NCI-H2196 (cell line): ENCODE results near the gene GRIN2A.

ENCODE experiments used
- DNase-seq: peaks from one replicate; lab custom pipeline; 2025; ENCODE audit not compliant: unreplicated experiment; lab: John Stamatoyannopoulos, UW

The GRIN2A gene

DNA sequence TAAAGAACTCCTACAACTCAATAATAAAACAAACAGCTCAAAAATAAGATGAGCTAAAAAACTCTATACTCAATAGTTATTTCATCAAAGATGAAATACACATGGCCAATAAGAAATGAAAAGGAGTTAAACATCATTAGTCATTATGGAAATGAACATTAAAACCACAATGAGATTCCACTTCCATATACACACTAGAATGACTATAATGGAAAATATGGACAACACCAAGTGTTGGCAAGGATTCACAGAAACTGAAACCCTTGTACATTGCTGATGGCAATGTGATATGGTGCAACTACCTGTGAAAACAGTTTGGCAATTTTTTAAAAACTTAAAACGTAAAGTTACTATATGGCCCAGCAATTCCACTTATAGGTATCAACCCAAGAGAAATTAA is 91.4 kb downstream of the GRIN2A start:
- no peak for DNase-seq

DNA sequence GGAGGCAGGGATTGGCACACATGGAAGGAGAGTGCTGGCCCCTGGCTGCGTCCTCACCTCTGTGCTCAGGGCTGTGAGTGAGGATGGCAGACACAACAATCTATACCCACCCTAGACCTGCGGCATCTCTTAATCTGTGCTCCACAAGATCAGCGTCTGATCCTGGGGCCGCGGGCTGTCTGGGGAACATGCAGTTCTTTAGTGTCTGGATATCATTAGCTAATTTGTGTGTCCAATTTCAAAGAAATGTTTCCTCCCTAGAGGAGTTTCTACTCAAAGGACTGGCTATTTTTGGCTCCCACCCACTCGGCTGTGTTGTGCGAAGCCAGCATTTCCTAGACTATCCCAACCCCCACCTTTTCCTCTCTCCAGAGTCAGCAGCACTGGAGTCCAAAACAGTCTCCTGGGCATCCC is 93.8 kb downstream of the GRIN2A start:
- no peak for DNase-seq

DNA sequence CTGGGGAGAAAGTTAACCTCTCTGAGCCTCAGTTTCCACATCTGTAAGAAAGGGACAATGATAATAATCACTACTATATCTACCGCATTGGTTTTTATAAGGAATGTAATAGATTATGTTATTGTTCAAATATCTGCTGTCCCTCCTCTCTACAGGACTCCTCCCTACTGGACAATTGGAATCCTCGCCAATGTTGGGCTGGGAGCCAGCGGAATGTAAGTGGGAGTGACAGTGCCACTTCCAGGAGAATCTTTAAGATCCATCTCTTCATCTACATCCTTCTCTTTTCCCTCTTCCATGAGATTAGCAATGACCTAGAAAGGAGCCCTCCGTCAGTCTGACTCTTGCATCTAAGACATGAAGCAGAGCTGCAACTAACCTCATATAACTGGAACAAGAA is 95.1 kb downstream of the GRIN2A start:
- no peak for DNase-seq

DNA sequence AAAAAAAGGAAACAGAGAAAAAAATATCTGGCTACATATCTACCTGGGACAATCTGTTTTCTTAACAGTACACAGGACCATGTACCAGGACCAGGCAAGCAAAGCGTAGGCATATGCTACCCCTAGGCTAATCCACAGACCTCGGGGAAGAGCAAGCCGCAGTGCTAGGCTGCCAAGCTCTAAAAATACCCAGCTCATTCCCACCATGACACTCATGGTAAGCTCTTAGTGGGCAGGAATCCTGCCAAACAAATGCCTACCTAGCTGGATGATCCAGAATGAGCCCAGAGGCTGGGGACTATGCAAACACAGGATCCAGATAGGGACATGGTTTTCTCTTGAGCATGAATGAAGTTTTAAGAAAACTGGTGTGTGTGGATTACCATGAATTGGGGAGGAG is 95.6 kb downstream of the GRIN2A start:
- DNase-seq: no peak

DNA sequence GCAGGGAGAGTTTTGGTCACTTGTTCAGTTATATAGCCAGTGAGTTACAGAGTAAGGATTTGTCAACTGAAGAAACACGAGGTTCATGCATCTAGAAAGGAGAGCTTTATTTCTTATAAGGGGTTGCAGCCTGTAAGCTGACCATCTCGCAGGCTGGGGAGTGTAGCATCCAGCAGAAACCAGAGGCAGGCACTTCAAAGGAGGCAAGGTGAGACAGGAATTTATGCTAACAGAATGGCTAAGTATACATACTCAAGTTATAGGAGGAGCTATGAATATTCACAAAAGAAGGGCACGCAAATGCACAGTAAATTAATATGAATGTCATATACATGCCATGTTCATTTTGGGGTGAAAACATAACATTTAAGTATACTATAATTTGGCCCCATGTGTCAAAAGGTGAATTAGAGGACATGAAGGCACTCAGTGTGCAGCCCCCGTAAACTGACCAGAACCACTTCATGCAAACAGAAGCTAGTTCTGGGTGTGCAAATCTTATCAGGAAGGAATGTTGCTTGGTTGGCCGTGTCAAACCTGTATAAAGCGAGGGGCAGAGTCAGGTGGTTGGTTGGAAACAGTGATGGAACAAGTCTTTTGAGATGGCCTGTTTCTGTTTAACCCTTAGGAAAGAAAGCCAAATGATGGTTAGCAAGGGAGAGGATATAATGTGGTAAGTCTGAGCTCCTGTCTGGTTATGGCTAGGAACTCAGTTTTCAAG is 97.0 kb downstream of the GRIN2A start:
- DNase-seq: no peak

DNA sequence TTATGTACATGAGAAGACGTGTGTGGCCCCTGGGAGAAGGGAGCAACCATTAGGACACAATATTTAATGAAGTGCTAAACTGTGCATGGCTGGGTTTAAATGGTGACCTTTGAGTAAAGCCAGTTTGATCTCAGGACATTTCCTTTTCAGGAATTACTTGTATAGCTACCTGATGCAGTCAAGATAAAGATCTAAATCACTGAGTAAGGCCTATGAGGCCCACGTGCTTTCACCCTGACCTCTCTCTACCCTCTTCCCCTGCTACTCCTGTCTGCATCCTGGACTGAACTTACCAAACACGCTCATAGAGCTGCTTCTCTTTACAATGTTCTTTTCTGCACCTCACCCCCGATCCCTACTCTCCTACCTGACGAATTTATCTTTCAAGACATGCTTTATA is 98.9 kb downstream of the GRIN2A start:
- DNase-seq: no peak

DNA sequence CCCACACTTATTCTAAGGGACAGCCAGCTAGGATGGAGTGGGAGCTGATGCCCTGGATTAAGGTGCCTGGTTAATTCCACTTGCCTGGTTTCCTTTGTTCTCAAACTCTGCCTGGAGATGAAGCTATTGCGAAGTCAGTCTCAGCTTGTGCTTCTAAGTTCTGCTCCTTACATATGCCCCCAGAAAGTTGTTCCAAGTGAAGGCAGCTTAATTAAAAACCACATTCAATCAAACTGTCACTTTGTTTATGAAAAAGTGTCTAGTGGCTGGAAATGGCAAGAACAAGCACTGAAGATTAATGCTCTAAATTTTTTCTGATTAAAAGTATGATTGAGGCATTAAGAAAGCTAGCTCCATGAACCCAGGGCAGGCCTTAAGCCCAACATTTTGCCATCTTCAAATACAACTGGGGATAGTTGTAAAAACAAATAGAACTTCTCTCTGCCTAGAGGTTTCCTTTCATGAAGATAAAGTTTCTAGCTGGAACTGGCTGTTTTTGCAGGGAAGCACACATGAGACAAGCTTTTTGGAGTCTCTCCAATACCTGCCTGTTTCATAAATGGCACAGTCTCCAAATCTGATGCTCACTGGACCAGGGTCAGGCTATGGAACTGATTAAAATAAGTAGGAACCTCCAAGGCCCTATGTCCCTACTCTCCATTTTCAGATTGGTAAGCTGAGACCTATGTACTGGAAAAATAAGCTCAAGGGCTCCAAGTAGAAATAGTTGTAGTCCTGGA is 100.9 kb downstream of the GRIN2A start:
- DNase-seq: no peak

DNA sequence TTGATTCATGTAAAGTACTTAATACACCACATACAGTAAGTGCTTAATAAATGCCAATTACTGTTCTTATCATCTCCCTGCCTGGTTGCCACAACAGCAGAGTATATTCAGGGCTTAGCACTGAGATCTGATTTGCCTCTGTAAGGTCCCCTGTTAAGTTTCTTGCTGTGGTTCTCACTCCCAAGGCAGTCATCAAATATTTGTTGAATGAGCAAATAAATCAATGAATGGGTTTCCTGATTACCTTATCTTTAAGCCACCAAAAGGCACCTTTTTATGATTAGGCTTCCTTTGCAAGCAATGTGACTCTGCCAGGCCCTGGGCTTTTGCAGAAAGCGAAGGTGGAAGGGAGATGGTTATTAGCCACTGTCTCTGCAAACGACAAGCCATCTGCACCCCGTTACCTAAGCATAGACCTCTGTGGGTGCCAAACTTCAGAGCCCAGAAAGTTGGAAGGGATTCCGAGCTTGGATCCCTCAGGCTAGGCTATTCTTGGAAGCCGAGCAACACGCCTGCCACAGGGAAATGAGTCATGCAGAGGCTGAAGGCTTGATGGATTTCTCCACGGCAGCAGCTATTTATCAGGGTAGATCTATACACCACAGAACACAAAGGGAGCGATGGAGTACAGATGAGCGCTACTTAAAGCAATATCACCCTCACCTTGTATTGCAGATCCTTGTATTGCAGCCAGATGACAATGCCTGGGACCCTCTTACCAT is 102.0 kb downstream of the GRIN2A start:
- no peak for DNase-seq

DNA sequence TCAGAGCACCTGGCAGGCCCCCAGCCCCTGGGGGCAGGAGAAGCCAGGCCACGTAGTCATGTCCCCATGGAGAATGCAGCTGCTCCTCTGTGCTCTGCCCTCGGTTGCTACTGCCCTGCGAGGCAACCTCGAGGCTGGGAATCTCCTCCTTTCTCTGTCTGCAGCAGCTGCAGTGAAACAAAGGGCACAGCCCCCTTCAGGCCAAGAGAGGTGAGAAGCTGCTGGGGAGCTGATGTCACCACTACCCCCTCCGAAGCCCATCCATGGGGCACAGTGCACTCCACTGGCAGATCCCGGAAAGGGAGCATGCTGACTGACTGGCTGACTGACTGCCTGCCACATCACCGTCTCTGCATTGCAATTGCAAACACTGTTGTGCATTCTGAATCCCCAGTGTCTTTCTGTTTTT is 103.7 kb downstream of the GRIN2A start:
- no peak for DNase-seq

DNA sequence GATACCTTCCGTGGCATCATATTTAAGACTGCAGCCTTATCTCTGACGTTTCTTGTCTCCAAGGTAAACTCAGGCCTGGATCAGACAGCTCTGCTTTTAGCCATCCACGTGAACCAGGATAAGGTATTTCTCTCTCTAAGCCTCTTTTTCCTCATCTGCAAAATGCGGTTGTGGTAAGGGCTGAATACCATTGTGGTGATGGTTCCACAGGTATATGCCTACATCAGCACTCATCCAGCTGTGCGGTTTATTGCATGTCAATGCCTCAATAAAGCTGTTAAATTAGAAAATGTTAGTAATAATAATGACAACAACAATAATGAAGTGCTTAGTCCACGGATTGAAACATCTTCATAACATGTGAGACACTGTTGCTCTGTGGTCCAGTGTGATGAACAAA is 104.4 kb downstream of the GRIN2A start:
- DNase-seq: no peak

DNA sequence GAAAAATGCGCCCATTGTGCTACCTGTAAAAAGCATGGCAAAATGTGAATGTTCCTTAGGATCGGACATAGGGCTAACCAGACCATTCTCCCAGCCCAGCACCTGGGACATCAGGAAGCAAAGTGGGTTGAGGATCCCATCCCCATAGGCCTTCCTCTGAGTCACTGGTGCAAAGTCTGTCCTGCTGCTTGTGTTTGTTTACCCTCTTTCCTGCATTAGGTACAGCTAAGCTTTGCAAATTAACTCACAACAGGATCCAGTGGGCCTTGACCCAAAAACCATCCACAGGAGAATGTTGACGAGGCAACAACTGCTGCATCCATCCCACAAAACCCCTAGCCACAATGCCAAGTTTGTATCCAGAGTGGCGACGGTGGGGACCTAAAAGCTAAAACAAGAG is 106.2 kb downstream of the GRIN2A start:
- DNase-seq: no peak

DNA sequence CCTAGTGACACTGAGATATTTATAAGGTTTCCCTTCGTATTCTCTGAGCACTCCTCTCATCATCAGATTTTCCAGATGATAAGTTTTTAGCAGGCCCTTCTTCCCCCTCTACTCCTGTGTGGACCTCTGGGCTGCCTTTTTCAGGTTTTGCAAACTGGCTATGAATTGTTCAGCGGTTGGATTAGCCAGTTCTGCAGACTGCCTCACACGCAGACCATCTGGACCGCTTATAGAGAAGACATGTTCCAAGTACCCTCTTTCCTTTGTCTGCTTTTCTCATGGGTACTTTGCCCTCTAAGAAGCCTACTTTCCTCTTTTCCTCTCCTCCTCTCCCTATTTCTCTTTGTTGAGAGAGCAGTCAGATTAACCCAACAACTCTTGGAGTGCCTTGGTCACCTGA is 111.6 kb downstream of the GRIN2A start:
- no peak for DNase-seq

DNA sequence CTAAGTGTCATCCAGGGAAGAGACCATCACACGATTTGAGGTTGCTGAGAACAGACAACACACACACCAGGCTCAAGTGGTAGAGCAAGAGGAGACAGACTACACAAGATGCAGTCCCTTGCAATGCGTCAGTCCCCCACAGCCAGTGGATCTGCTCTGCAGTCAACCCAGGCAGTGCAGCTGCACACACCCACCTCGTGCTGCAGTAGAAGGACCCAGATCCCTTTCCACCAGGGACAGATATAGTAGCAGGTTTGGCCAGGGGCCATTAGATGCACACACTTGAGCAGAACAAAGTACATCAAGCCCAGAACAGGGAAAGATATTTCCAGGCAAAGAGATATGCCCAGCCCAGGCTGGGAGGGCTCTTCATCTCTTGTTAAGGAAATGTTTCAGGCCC is 112.9 kb downstream of the GRIN2A start:
- no peak for DNase-seq

DNA sequence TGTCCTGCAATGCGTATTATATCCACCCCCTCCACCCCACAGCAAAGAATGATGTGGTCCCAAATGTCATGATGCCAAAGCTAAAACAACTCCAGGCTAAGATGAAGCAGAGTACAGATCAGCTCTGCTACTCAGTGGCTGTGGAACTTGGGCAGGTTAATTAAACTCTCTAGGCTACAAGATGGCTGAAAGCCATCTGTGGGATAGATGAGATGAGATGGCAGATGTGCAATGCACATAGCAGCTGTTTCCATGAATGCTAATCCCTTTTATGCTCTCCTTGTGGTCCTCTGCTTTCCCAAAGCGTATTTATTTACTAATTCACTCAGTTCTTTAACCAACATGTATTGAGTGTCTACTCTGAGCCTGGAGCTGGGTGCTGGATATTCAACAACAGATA is 114.4 kb downstream of the GRIN2A start:
- no peak for DNase-seq

DNA sequence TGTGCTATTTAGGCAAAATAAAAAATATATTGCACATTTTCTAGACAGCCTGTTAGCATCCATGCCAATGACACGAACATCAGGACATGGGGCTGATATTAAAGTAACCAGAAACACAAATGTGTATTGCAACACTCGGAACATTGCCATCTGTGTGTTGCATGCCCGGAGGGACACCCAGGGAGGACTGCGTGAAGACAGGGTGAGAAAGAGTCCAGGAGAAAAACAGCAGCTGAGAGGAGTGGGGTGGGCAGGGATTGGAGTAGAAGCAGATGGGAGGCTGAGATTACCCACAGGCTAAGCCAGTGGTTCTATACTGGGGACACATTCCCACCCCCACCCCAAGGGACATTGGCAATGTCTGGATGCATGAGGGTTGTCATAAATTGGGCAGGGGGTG is 114.8 kb downstream of the GRIN2A start:
- DNase-seq: no peak

DNA sequence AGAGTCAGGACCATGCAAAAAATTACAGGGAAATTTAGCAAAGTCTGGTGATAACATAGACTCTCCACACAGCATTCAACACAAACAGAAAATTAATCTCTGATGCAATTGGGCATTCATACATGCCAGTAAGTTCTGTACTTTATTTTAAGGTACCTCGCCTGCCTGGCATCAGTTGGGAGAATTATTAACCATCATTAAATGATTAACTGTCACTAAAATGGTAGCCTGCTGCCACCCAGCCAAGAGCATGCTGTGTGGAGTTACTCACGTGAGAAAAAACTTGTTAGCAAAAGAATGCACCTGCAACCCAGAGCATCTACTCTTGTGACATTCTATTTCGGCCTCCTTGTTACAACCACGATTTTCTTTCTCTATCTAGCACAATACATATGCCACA is 117.2 kb downstream of the GRIN2A start:
- DNase-seq: no peak

DNA sequence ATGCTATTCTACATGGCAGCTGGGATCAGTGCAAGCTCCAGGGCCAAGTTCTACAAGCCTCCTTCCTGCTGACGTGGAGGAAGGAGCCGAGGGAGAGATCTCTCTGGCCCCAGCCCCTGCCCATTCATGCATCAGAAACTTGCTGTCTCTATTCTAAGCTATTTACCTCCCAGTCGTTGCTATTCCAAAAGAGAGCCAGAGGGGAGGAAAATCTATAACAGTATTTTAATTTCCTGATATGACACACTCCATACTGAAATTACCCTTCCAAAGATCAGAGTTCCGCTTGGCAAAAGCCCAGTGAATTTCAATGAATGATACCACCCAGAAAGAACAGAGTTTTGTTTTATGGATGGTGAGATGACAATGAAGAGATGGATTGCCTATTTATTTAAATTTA is 133.4 kb downstream of the GRIN2A start:
- no peak for DNase-seq

DNA sequence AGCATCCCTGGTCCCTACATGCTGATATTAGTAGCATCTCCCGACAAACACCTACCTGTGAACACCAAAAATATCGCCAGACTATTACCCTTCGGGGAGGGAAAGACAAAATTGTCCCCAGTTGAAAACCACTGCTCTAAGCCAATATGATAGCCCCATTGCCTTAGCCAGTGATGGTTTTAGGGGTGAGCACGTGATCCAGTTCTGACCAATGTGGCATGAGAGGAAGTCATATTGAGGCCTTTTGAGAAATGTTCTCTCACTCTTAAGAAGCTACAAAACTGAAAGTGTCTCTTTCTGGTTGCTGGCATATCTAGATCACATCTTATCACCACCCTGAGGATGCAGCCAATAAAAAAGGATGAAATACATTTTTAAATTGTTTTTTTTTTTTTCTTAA is 136.3 kb downstream of the GRIN2A start:
- no peak for DNase-seq

DNA sequence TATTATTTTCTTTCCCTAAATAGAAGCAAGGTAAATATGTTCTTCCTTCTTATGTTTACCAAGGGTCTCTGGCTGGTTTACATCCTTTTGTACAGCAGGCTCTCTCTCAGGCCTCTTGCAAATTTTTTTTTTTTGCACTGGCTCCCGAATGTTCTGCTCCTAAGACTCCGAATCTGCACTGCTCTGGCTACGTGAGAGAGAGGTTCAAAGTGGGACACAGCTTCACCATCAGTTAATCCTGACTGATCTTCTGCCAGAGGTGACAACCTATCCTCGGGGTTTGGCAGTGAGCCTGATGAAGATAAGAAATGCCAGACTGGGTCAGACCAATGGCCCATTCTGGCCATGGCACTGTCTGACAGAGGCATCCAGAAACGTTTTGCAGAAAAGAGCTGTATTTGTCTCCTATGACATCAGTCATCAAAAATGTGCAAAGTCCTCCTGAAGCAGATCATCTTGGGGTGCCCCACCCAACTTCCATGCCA is 136.9 kb downstream of the GRIN2A start:
- DNase-seq: no peak

DNA sequence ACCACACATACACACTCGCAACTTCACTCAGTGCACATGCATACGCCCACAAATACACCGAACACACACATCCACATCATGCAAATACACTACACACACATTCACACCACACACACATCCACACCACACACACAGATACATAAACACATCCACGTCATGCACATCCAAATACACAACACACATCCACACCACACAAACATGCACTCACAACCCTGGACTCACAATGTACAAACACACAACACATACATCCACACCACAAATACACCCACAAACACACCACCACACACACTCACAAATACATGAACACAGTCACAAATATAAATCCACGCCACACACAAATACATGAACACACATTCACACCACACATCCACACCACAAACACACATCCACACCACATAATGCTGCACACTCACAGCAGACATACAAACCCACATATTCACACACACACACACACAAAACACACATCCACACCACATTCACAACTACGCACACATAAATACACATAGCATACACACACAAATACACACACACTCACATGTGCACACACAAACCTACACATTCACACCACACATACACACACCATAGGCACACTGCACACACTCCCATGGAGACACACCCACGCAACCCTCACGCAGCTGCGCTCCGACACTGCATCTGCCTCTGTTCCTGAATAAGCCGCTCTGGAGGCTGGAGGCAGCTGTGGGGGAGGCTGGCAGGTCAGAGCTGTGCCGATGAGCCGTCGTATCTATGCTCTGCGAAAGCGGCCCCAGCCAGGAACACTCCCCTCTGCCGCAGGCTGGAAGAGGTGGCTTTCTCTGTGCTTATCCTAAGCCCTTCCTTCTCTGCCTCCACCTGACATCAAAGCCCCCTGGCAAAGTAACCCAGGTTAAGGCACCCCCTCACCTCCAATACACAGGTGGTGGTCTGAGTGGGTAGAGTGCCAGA is 141.8 kb downstream of the GRIN2A start:
- DNase-seq: no peak
